Measurements from ENCODE around the gene FBXW11. TPM values are rescaled to one million over a fixed set of nuclear protein-coding genes. Genes with fewer than 3 reads are reported as not detected.
A peak's percentile ranks its signal among the peaks of the same experiment; 100 is the strongest.

FBXW11 gene
- total RNA-seq, 1 experiment from 2014 or later = 52.2 TPM

- ATAC-seq (peak; percentile 14; the same call in 1 of the 2 replicates), DNase-seq (ENCODE audit: low spot score) (no peak)
- no peaks in the 10 kb centered on the region for H3K27me3 Mint-ChIP-seq (ENCODE audit: low read depth)
- no peaks in the 10 kb centered on the region for H3K36me3 Mint-ChIP-seq
- POLR2A ChIA-PET = no interaction called here
- H3K4me1 Mint-ChIP-seq = peaks cover 62% of the 10 kb centered on the region
- no peaks in the 10 kb centered on the region for H3K9me3 Mint-ChIP-seq
- H3K4me3 Mint-ChIP-seq = no peak overlapping the region
- CTCF ChIA-PET = no interaction called here
- H3K27ac Mint-ChIP-seq = peak overlapping the region; percentile 88
- TF ChIP-seq JAZF1 (CRISPR knock-in tag; IDR thresholded peaks at IDR 0.05) = no peak
- no peak for TF ChIP-seq CDX4 (CRISPR knock-in tag; IDR thresholded peaks at IDR 0.05; ENCODE audit: borderline replicate concordance)
- TF ChIP-seq FOXP4 (CRISPR knock-in tag; IDR thresholded peaks at IDR 0.05) = no peak
- TF ChIP-seq PRDM15 (CRISPR knock-in tag; IDR thresholded peaks at IDR 0.05) = no peak
- TF ChIP-seq, protein P1, sequence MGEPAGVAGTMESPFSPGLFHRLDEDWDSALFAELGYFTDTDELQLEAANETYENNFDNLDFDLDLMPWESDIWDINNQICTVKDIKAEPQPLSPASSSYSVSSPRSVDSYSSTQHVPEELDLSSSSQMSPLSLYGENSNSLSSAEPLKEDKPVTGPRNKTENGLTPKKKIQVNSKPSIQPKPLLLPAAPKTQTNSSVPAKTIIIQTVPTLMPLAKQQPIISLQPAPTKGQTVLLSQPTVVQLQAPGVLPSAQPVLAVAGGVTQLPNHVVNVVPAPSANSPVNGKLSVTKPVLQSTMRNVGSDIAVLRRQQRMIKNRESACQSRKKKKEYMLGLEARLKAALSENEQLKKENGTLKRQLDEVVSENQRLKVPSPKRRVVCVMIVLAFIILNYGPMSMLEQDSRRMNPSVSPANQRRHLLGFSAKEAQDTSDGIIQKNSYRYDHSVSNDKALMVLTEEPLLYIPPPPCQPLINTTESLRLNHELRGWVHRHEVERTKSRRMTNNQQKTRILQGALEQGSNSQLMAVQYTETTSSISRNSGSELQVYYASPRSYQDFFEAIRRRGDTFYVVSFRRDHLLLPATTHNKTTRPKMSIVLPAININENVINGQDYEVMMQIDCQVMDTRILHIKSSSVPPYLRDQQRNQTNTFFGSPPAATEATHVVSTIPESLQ (CRISPR knock-in tag; IDR thresholded peaks at IDR 0.05) = no peak
- TF ChIP-seq, protein P2, sequence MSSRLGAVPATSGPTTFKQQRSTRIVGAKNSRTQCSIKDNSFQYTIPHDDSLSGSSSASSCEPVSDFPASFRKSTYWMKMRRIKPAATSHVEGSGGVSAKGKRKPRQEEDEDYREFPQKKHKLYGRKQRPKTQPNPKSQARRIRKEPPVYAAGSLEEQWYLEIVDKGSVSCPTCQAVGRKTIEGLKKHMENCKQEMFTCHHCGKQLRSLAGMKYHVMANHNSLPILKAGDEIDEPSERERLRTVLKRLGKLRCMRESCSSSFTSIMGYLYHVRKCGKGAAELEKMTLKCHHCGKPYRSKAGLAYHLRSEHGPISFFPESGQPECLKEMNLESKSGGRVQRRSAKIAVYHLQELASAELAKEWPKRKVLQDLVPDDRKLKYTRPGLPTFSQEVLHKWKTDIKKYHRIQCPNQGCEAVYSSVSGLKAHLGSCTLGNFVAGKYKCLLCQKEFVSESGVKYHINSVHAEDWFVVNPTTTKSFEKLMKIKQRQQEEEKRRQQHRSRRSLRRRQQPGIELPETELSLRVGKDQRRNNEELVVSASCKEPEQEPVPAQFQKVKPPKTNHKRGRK (CRISPR knock-in tag; IDR thresholded peaks at IDR 0.05; ENCODE audit: borderline replicate concordance) = no peak
- TF ChIP-seq STAT6 (CRISPR knock-in tag; conservative IDR thresholded peaks at IDR 0.05; ENCODE audit: low read depth) = no peak
- TF ChIP-seq, protein P3, sequence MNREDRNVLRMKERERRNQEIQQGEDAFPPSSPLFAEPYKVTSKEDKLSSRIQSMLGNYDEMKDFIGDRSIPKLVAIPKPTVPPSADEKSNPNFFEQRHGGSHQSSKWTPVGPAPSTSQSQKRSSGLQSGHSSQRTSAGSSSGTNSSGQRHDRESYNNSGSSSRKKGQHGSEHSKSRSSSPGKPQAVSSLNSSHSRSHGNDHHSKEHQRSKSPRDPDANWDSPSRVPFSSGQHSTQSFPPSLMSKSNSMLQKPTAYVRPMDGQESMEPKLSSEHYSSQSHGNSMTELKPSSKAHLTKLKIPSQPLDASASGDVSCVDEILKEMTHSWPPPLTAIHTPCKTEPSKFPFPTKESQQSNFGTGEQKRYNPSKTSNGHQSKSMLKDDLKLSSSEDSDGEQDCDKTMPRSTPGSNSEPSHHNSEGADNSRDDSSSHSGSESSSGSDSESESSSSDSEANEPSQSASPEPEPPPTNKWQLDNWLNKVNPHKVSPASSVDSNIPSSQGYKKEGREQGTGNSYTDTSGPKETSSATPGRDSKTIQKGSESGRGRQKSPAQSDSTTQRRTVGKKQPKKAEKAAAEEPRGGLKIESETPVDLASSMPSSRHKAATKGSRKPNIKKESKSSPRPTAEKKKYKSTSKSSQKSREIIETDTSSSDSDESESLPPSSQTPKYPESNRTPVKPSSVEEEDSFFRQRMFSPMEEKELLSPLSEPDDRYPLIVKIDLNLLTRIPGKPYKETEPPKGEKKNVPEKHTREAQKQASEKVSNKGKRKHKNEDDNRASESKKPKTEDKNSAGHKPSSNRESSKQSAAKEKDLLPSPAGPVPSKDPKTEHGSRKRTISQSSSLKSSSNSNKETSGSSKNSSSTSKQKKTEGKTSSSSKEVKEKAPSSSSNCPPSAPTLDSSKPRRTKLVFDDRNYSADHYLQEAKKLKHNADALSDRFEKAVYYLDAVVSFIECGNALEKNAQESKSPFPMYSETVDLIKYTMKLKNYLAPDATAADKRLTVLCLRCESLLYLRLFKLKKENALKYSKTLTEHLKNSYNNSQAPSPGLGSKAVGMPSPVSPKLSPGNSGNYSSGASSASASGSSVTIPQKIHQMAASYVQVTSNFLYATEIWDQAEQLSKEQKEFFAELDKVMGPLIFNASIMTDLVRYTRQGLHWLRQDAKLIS (CRISPR knock-in tag; IDR thresholded peaks at IDR 0.05; ENCODE audit: borderline replicate concordance) = no peak
- TF ChIP-seq SOX15 (CRISPR knock-in tag; IDR thresholded peaks at IDR 0.05) = no peak
- no peak for TF ChIP-seq USF2 (CRISPR knock-in tag; IDR thresholded peaks at IDR 0.05)
- no peak for TF ChIP-seq ZNF396 (CRISPR knock-in tag; IDR thresholded peaks at IDR 0.05; ENCODE audit: borderline replicate concordance)
- TF ChIP-seq ETV6 (CRISPR knock-in tag; IDR thresholded peaks at IDR 0.05) = no peak
- no peak for TF ChIP-seq SMAD3 (CRISPR knock-in tag; IDR thresholded peaks at IDR 0.05; ENCODE audit: borderline replicate concordance)
- TF ChIP-seq ERG (CRISPR knock-in tag; IDR thresholded peaks at IDR 0.05) = no peak
- no peak for TF ChIP-seq MXD4 (CRISPR knock-in tag; IDR thresholded peaks at IDR 0.05; ENCODE audit: borderline replicate concordance)
Measured at GRCh38 chr5:171956887-171957495, 49.4 kb downstream of the FBXW11 start.
